Kidney epithelial cell (primary cell): ENCODE results near the gene TMEM89. TPM values are rescaled to one million over a fixed set of nuclear protein-coding genes. Genes with fewer than 3 reads are reported as not detected.

ENCODE experiments used
- DNase-seq: peaks from one replicate; pipeline ENCODE4 v3.0.0-alpha.2; 2010; ENCODE audit warnings: low read depth
- H3K27me3 ChIP-seq: 2 replicates; pipeline ENCODE4 v1.6.0; 2011; ENCODE audit warnings: low read length; ENCODE audit not compliant: control insufficient read depth, insufficient read depth
- H3K36me3 ChIP-seq: 2 replicates; pipeline ENCODE4 v1.5.1; 2011; ENCODE audit warnings: low read length; ENCODE audit not compliant: control insufficient read depth, insufficient read depth
- H3K4me3 ChIP-seq: 2 replicates; pipeline ENCODE4 v1.5.1; 2011; ENCODE audit warnings: low read depth, mild to moderate bottlenecking, control low read depth, low read length
- total RNA-seq: library from RNA; depleted of rRNA; stranded (reverse); fragments of >200 nt; gene quantifications from 2 replicates; pipeline ENCODE4 v1.2.3, GENCODE V29; 2015
- TF ChIP-seq, protein P1 (sequence below): IDR thresholded peaks from 2 replicates; pipeline ENCODE4 v1.5.1; 2011; ENCODE audit warnings: mild to moderate bottlenecking, moderate library complexity, low read length, control low read depth, inconsistent platforms; ENCODE audit not compliant: insufficient read depth, poor library complexity, severe bottlenecking

The TMEM89 gene
- total RNA-seq, 1 donor from 2014 or later: not detected

DNA sequence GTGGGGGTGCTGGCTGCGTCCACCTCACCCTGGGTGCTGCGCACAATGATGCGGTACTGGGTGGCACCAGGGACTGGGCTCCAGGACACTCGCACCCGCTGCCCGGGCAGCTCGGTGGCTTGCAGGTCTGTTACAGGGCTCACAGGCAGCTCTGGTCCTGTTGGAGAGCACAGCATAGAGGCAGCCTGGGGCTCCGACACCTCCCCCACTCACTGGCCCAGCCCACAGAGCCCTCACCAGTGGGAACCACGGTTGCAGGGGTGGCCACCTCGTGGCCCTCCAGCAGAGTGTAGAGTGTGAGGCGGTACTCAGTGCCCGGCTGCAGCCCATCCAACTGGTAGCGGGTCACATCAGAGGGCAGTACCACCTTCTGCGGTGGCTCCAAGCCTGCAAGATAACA, 30.1 kb downstream of the TMEM89 start:
- H3K36me3 ChIP-seq: peaks cover 4% of the 10 kb centered on the region
- H3K4me3 ChIP-seq: no peak overlapping the region
- no peaks in the 10 kb centered on the region for H3K27me3 ChIP-seq
- no peak for DNase-seq
- TF ChIP-seq, protein P1, sequence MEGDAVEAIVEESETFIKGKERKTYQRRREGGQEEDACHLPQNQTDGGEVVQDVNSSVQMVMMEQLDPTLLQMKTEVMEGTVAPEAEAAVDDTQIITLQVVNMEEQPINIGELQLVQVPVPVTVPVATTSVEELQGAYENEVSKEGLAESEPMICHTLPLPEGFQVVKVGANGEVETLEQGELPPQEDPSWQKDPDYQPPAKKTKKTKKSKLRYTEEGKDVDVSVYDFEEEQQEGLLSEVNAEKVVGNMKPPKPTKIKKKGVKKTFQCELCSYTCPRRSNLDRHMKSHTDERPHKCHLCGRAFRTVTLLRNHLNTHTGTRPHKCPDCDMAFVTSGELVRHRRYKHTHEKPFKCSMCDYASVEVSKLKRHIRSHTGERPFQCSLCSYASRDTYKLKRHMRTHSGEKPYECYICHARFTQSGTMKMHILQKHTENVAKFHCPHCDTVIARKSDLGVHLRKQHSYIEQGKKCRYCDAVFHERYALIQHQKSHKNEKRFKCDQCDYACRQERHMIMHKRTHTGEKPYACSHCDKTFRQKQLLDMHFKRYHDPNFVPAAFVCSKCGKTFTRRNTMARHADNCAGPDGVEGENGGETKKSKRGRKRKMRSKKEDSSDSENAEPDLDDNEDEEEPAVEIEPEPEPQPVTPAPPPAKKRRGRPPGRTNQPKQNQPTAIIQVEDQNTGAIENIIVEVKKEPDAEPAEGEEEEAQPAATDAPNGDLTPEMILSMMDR: no peak

DNA sequence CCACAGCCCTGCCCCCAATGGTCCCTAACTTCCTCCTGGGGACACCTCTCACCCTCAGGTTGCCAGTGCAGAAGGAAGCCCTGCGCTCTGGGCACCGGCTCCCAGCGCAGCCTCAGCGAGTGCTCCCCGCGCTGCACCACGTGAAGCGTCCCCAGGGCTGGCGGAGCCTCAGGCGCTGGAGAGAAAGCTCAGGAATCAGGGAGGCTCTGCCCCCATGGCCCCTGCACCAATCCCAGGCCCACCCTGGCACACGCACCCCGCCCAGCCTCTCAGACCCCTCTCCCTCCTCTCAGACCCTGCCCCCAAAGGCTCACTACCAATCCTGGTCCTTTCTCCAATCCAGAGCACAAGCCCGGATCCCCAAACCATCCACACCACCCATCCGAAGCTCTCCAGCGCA, 33.3 kb downstream of the TMEM89 start:
- TF ChIP-seq, protein P1: no peak
- peaks cover 6% of the 10 kb centered on the region for H3K36me3 ChIP-seq
- DNase-seq: no peak
- no peak overlapping the region for H3K4me3 ChIP-seq
- no peaks in the 10 kb centered on the region for H3K27me3 ChIP-seq

DNA sequence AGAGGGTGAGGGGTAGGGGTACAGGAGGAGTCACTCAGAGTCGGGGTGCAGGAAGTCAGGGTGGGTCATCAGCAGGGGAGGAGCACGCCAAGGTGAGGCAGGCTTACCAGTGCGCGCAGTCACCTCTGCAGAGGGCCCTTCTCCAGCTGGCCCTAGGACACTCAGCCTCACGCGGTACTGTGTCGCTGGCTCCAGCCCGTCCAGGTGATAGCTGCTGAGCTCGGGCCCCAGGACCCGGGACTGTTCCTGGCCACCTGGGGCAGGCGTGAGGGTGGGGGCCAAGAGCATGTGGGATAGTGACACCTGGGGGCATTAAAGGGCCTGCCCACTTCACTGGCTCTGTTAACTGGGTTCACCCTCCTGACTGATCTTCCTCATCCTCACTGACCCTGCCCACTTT, 33.9 kb downstream of the TMEM89 start:
- Histone ChIP-seq H3K27me3 (no peaks in the 10 kb centered on the region), H3K4me3 (no peak overlapping the region), H3K36me3 (peaks cover 7% of the 10 kb centered on the region)
- no peak for DNase-seq
- TF ChIP-seq, protein P1: no peak

DNA sequence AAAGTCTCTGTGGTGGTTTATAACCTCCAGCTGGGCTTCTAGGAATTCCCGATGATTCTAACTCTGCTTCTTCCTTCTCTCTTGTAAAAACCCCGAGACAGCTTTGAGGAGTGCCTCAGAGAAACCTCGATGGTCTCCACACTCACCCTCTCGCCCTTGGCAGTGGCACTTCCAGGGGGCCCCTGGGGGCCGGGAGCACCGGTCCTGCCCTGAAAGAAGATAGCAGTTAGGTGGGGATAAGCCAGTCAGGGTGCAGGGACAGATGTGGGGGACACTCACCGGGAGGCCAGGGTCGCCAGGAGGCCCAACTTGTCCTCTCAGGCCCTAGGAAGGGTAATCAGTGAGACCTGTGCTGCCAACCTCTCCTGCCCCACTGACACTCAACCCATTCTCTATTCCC, 36.2 kb downstream of the TMEM89 start:
- H3K27me3 ChIP-seq: no peaks in the 10 kb centered on the region
- TF ChIP-seq, protein P1: no peak
- no peak for DNase-seq
- H3K4me3 ChIP-seq: no peak overlapping the region
- peaks cover 10% of the 10 kb centered on the region for H3K36me3 ChIP-seq

DNA sequence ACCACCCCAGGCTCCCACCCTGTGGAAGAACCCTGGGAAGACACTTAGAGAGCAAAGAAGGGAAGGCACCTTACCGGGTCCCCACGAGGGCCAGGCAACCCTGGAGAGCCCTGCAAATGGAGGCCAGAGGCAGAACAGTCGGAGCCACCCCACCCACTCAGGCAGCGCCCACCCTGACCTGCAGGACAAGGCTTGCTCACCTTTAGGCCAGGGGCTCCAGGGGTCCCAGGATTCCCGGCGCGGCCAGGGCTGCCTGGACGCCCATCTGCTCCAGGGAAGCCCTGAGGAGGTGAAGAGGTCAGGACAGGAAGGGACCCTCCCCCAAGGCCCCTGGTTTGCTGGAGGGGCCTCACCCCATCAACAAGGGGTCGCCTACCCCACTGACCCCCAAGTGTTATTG, 36.7 kb downstream of the TMEM89 start:
- no peak overlapping the region for H3K4me3 ChIP-seq
- H3K36me3 ChIP-seq: peaks cover 10% of the 10 kb centered on the region
- DNase-seq: no peak
- H3K27me3 ChIP-seq: no peaks in the 10 kb centered on the region
- TF ChIP-seq, protein P1: no peak
